Measurements from ENCODE around the gene EFCAB6.

The EFCAB6 gene

GRCh38 chr22:43504666-43505261 lies 307.3 kb downstream of the EFCAB6 start:
- no peak for DNase-seq (ENCODE audit: low read depth in 2 of 2)

DNA sequence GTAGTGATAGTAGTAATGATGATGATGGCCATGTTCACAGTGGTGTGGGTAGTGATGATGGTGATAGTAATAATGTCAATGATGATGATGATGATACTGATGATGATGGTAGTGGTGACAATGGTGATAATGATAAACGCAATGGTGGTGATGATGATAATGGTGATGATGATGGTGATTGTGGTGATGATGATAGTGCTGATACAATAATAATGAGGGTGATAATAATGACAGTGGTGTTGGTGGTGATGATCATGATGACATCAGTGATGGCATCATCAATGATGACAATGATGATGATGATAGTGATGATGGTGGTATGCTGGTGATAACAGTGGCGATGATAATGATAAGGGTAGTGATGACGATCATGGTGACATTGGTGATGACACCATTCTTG lies 308.0 kb downstream of the EFCAB6 start:
- no peak for DNase-seq (ENCODE audit: low read depth in 2 of 2)

GRCh38 chr22:43502306-43502874 lies 309.7 kb downstream of the EFCAB6 start:
- no peak for DNase-seq (ENCODE audit: low read depth in 2 of 2)

DNA sequence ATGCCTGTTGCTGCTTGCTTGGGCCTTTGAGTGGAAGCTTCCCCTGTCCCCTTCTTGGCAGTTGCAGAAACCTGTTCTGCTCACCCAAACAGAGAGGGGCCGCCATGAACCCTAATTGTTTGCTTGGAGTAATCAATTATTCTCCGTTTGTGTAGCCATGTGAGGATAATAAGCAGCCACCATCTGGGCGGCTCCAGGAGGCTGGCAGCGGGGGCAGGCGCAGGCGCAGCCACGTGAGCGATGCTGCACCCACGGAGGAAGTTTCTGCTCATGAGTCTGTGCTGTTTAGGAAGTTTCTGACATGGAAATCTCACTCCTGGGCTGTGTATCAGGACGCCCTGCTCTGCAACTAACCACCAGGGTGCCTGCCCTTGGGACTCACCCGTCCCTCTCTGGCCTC lies 310.2 kb downstream of the EFCAB6 start:
- no peak for DNase-seq (ENCODE audit: low read depth in 2 of 2)

DNA sequence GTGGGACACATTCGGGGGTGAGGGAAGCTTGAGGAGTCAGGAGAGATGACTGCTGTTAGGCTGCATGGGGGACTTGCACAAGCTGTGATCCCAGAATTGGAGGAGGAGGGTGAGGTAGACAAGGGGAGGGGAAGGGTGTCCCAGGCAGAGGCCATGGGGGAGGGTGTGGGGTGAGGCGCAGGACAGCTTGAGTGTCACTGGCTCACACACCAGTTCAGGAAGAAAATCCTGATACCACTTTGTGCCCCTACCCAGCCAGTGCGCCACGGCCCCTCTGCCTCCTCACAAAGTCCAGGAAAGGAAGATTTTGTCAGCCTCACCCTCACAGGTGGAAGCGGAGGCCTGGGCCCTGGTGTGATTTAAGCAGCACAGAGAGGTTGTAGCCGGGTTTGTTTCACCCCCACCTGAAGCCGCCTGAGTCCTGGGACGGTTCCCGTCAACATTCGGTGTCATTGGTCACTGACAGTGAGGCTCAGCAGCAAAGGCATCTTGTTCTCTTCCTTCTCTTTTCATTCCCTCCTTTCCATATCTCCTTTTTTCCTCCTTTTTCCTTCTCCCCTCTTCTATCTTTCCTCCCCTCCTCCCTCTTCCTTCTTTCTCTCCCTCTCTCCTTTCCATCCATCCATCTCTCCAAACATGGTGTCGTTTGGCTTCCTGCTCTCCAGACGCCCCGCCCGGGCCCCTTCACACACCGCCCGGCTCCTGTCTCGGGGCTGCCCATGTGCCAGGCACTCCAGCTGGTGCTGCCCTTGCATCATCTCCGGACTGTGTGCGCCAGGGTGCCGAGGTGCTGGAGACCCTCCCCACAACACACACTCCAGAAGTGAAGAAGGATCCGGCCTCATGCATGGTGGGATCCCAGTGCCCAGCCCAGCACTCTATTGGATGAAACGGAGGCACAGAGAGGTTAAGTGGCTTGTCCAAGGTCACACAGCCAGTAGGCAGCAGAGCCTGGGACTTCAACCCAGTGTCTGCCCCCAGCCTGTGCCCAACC lies 311.0 kb downstream of the EFCAB6 start:
- no peak for DNase-seq (ENCODE audit: low read depth in 2 of 2)

DNA sequence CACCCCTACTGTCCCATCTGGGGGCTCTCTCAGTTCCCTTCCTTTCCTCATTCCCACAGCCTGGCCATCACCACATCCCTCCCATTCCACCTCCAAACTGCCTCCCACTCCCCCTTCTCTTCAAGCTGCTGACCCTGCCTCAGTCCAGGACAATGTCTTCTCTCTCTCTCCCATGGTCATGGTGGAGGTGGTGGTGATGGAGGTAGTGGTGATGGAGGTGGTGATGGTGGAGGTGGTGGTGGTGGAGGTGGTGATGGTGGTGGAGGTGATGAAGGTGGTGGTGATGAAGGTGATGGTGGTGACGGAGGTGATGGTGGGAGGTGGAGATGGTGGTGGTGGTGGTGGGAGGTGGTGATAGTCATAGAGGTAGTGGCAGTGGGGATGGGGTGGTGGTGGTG lies 313.2 kb downstream of the EFCAB6 start:
- DNase-seq (ENCODE audit: low read depth in 2 of 2): no peak

DNA sequence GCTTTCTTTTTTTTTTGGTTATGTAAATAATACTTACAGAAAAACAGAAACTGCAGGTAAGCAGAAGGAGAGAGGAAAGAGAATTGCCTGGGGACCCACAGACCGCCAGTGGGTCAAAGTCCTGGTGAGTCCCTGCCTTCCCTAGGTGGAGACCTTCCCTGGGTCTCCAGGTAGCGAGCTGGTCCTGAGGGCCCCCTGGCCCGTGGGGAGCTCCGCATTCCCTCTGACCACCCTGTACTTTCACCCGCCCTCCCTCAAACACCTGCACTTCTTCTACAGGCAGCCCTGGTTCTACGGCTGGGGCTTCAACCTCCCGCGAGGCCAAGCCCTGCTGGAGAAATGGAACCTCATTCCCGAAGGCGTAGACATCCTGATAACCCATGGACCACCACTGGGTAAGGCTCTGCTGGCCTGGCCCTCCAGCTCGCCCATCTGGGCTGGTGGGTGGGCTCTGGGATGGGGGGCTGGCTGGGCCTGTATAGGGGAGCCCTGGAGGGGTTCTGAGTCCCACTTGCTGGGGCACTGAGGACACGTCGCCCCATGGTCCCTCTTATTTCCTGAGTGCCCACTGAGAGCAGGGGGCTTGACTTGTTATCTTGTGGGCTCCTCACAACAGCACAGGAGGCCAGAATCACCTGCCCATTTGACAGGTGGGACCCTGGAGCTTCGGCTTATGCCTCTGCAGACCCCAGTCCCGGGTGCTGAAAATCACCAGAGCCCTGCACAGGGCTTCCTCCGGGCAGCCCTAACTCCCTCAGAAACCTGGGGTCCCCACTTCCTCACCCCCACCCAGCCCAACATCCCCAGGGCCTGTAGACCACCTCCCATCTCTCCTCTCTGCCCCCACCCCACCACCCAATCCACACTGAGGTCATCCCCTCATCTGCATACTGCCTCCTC lies 313.9 kb downstream of the EFCAB6 start:
- no peak for DNase-seq (ENCODE audit: low read depth in 2 of 2)

- no peak for DNase-seq (ENCODE audit: low read depth in 2 of 2)
Measured at GRCh38 chr22:43493297-43493696, 318.8 kb downstream of the EFCAB6 start.

- no peak for DNase-seq (ENCODE audit: low read depth in 2 of 2)
Measured at GRCh38 chr22:43491737-43492136, 320.4 kb downstream of the EFCAB6 start.

- no peak for DNase-seq (ENCODE audit: low read depth in 2 of 2)
Measured at GRCh38 chr22:43491177-43491576, 320.9 kb downstream of the EFCAB6 start.

DNA sequence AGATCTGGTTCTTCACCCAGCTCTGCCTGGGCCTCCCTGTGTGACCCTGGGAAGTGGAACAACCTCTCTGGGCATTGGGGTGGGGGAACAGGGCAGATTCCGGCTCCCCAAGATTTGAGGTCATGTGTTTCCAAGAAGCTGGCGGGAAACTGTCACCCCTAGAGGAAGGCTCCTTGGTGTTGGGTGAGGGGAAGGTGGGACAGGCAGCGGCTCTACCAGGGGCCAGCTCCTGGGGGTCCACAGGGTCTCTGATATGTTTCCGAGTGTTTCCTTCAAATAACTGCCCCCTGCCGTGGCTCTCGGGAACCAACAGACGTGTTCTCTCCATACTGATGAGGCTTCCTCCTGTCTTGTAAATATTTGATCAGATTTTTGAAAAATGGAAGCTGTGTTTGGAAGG lies 321.8 kb downstream of the EFCAB6 start:
- no peak for DNase-seq (ENCODE audit: low read depth in 2 of 2)

DNA sequence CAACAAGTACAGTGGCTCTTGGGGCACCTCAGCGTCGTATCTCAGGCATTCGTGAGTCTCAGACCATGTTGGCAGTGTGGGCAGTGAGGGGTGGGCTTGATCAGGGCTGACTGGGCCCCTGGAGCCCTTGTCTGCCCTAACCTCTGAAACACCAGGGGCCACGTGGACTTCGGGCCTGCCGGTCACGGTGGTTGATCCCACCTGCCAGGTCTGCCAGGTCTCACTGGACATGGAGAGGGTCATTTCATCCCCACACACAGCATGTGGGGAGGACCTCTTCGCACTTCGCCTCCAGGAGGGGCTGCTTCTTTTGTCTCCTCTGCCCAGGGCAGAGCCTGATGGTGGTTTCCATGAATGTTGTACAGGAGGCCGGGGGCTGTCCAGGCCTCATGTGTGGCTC lies 323.2 kb downstream of the EFCAB6 start:
- no peak for DNase-seq (ENCODE audit: low read depth in 2 of 2)

DNA sequence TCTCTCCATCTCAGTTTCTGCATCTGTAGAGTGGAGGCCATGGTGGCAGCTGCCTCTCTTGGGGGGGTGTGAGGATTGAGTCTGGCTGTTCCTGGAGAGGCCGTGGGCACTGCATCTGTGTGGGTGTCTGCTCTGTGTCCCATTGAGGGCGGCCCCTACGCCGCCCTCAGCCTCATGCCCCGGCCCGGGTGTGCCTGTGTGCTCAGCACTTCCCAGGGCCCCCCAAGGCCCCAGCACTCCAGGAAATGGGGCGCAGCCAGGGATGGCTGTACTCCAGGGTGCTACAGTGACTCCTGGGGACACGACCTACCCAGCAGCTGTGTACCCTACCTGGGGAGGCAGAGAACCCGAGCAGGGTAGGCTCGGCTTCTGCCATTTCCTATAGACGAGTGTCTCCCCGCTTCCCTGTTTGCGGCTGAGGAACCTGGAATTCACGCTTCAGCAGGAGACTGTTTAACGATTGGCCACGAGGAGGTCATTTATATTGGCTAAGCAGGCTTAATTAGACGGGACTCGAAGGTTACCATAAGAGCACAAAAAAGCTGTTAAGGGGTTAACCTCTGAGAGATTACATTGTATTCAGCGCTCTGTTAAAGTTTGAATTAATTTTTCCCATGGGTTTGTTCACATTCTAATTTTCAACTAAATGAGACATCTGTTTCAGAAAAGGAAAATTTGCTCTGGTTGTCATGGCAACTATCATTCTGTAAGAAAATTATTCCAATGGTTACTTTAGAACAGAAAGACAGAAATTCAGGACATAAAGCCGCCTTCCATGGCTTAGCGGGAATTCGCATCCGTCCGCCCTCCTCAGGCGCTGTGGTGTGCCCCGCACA lies 323.9 kb downstream of the EFCAB6 start:
- DNase-seq (ENCODE audit: low read depth in 2 of 2): no peak

DNA sequence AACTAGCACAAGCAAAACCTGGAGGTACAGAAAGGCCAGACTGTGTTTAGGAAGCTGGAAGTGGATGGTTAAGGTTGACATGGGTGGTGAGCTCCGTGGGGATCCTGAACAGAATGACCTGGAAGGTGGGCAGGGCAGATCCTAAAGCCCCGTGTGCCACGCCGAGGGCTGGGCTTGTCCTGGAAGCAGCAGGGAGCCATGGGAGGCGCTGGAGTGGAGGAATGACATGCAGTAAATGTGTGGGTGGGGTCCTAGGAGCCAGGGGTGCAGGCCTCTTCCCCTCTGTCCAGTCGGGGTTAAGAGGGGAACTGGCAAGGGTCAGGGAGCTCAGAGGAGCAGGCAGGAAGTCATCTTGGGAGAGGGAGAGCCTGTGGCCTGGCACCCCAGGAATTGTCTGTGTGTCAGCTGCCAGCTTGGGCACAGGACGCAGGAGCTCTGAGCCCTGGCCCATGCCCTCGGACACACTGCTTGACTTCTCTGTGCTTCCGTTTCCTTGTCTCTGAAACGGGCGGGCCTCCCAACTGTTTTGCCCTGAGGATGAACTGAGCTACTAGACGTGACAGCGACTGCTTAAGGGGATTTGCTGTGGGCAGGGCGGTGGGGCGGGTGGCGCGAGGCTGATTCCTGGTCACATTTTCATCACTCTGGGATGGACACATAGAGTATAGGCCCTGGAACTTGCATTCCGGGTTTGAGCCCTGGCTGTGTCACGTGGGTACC lies 324.6 kb downstream of the EFCAB6 start:
- DNase-seq (ENCODE audit: low read depth in 2 of 2): no peak

- DNase-seq (ENCODE audit: low read depth in 2 of 2): no peak
Measured at GRCh38 chr22:43485502-43486089, 326.5 kb downstream of the EFCAB6 start.

DNA sequence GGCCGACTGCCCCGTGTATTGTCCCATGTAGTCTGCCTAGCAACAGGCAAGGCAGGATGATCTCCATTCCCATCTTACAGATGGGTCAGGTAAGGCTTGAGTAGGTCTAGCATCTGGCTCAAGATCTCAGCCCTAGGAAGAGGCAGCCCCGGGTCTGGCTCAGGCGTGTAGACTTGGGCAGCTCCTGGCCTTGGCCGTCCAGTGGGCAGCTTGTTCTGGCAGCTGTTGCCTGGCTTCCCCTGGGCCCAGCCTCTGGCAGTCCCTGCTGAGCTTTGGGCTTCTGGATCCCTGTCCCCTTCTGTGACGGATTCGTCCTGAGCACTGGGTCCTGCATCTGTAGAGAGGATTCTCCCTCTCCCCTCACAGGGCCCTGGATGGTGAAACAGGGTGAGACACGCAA lies 327.9 kb downstream of the EFCAB6 start:
- DNase-seq (ENCODE audit: low read depth in 2 of 2): no peak

DNA sequence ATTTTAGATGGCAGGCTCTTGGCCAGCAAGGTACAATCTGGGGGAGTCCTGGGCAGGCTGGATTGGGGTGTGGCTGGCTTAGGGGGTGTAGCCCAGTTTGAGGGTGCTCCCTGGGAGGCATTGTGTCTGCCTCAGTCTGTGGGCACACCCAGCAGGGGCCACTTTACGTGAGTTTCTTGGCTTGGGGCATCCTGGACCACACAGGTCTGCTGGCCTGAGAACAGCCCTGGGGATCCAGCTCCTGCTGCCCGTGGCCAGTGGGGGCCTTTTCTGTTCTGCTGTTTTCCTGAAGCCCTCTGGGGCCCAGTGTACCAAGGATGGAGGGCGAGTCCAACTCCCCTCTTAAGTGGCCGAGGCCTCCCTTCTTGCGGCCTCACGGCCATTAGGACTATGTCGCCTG lies 328.4 kb downstream of the EFCAB6 start:
- no peak for DNase-seq (ENCODE audit: low read depth in 2 of 2)

- no peak for DNase-seq (ENCODE audit: low read depth in 2 of 2)
Measured at GRCh38 chr22:43483266-43483665, 328.8 kb downstream of the EFCAB6 start.

GRCh38 chr22:43482318-43482625 lies 329.8 kb downstream of the EFCAB6 start:
- no peak for DNase-seq (ENCODE audit: low read depth in 2 of 2)

Data from stimulated activated CD8-positive, alpha-beta memory T cell treated with anti-CD3 and anti-CD28 coated beads, Interleukin-2, amount 100 ng/mL, for 48 hours (primary cell).